Measurements from ENCODE around the gene CFAP54. TPM values are rescaled to one million over a fixed set of nuclear protein-coding genes. Genes with fewer than 3 reads are reported as not detected.
A peak's percentile ranks its signal among the peaks of the same experiment; 100 is the strongest.

The CFAP54 gene
- total and polyA plus RNA-seq, 2 donors (not counting 3 experiments of a cell fraction or from before 2014, with no cell fraction given): 3.6 to 26.9 TPM

- intact Hi-C loops (cut with micrococcal nuclease): loop anchor here (5.0 kb wide), 1 partner anchor 75 kb away; no protein-coding TSS in a partner anchor
- TF ChIP-seq MYC (IDR thresholded peaks at IDR 0.05; ENCODE audit: low read depth, low read length) (no peak), GATA2 (IDR thresholded peaks at IDR 0.05; ENCODE audit: insufficient read depth, insufficient read length, low read depth, low read length) (no peak), JUN (IDR thresholded peaks at IDR 0.05; ENCODE audit: borderline replicate concordance, insufficient read depth, insufficient read length, low read depth) (peak; percentile 5)
- POLR2A ChIA-PET: no interaction called here
- peak overlapping the region; percentile 28 for H3K4me2 ChIP-seq (ENCODE audit: insufficient read depth, low read length)
- dilution Hi-C loops (cut with MboI; ENCODE audit: extremely low pct_ligation_motif_present, low sequenced_read_pairs): no loop called here
- no peak overlapping the region for H3K9ac ChIP-seq (replicated peaks; ENCODE audit: extremely low read depth, insufficient read depth, low read length)
- H3K9me1 ChIP-seq (replicated peaks; ENCODE audit: control insufficient read depth, extremely low read depth, insufficient read depth, low read length): no peaks in the 10 kb centered on the region
- H3K27ac ChIP-seq (ENCODE audit: insufficient read depth, low read depth, low read length): peak overlapping the region; percentile 33
- no peaks in the 10 kb centered on the region for H3K9me3 ChIP-seq (replicated peaks; ENCODE audit: control insufficient read depth, insufficient read depth, low read length)
- H3K79me2 ChIP-seq (ENCODE audit: control insufficient read depth, insufficient read depth, low read length): no peaks in the 10 kb centered on the region
- BruUV-seq (replicated peaks): no TSS peak
- peak overlapping the region; percentile 85 for H2AFZ ChIP-seq (ENCODE audit: low read depth, low read length)
- H3K4me3 ChIP-seq (replicated peaks in 1 of 3; ENCODE audit: insufficient read depth in 1 of 3, low read depth in 1 of 3, low read length in 3 of 3): no peak overlapping the region
- CTCF ChIA-PET: no interaction called here
- H4K20me1 ChIP-seq (replicated peaks; ENCODE audit: control insufficient read depth, extremely low read depth, insufficient read depth, low read length): no peaks in the 10 kb centered on the region
- H3K4me1 ChIP-seq (ENCODE audit: control insufficient read depth, extremely low read depth, insufficient read depth, low read length): peaks cover 37% of the 10 kb centered on the region
- H3K36me3 ChIP-seq (ENCODE audit: control insufficient read depth in 2 of 2, extremely low read depth in 1 of 2, insufficient read depth in 2 of 2, low read length in 2 of 2): no peaks in the 10 kb centered on the region
- DNase-seq (ENCODE audit: low read depth, low spot score) (peak; percentile 63), FAIRE-seq (no peak)
- no peaks in the 10 kb centered on the region for H3K27me3 ChIP-seq (ENCODE audit: control insufficient read depth in 2 of 2, insufficient read depth in 2 of 2, low read length in 2 of 2)
These were observed 322.8 kb downstream of the CFAP54 start for GRCh38 chr12:96812153-96812552.

DNA sequence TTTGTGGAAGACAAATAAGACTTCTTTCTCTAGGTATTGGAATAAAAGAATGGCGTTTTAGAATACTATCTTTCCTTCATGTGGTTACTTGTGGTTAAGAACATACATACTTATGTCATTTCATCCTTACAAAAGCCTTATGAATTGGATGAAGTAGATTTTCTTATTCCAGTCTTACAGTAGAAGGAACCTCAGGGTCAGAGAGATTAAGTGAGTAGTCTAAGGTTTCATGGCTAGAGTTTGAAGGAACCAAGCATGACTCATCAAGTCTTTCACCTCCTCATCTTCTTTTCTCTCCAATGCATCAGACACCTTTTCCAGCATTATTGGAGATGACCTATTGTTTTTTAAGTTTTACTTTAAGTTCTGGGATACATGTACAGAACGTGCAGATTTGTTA is 324.8 kb downstream of the CFAP54 start:
- no peak overlapping the region for H2AFZ ChIP-seq (ENCODE audit: low read depth, low read length)
- no peak overlapping the region for H3K27ac ChIP-seq (ENCODE audit: insufficient read depth, low read depth, low read length)
- H3K36me3 ChIP-seq (ENCODE audit: control insufficient read depth in 2 of 2, extremely low read depth in 1 of 2, insufficient read depth in 2 of 2, low read length in 2 of 2): no peaks in the 10 kb centered on the region
- H3K79me2 ChIP-seq (ENCODE audit: control insufficient read depth, insufficient read depth, low read length): no peaks in the 10 kb centered on the region
- intact Hi-C loops (cut with micrococcal nuclease): loop anchor here (5.0 kb wide), 1 partner anchor 73 kb away; no protein-coding TSS in a partner anchor
- H3K27me3 ChIP-seq (ENCODE audit: control insufficient read depth in 2 of 2, insufficient read depth in 2 of 2, low read length in 2 of 2): no peaks in the 10 kb centered on the region
- BruUV-seq (replicated peaks): no TSS peak
- no peak for FAIRE-seq
- H3K9me3 ChIP-seq (replicated peaks; ENCODE audit: control insufficient read depth, insufficient read depth, low read length): no peaks in the 10 kb centered on the region
- H3K9ac ChIP-seq (replicated peaks; ENCODE audit: extremely low read depth, insufficient read depth, low read length): no peak overlapping the region
- H3K4me1 ChIP-seq (ENCODE audit: control insufficient read depth, extremely low read depth, insufficient read depth, low read length): peaks cover 37% of the 10 kb centered on the region
- H4K20me1 ChIP-seq (replicated peaks; ENCODE audit: control insufficient read depth, extremely low read depth, insufficient read depth, low read length): no peaks in the 10 kb centered on the region
- ChIA-PET POLR2A (no interaction called here), CTCF (no interaction called here)
- no peaks in the 10 kb centered on the region for H3K9me1 ChIP-seq (replicated peaks; ENCODE audit: control insufficient read depth, extremely low read depth, insufficient read depth, low read length)
- H3K4me2 ChIP-seq (ENCODE audit: insufficient read depth, low read length): no peak overlapping the region
- DNase-seq (ENCODE audit: low read depth, low spot score): no peak
- dilution Hi-C loops (cut with MboI; ENCODE audit: extremely low pct_ligation_motif_present, low sequenced_read_pairs): no loop called here
- no peak for TF ChIP-seq POLR2A (IDR thresholded peaks at IDR 0.05; ENCODE audit: low read depth, low read length)
- no peak for TF ChIP-seq EZH2 (IDR thresholded peaks at IDR 0.05; ENCODE audit: borderline replicate concordance, low read depth, low read length, severe bottlenecking)
- TF ChIP-seq JUN (IDR thresholded peaks at IDR 0.05; ENCODE audit: borderline replicate concordance, insufficient read depth, insufficient read length, low read depth): peak; percentile 15
- TF ChIP-seq GATA2 (IDR thresholded peaks at IDR 0.05; ENCODE audit: insufficient read depth, insufficient read length, low read depth, low read length): no peak
- no peak for TF ChIP-seq POLR2AphosphoS5 (IDR thresholded peaks at IDR 0.05; ENCODE audit: insufficient read depth, low read depth, low read length)
- TF ChIP-seq MYC (IDR thresholded peaks at IDR 0.05; ENCODE audit: low read depth, low read length): no peak
- TF ChIP-seq, protein P1, sequence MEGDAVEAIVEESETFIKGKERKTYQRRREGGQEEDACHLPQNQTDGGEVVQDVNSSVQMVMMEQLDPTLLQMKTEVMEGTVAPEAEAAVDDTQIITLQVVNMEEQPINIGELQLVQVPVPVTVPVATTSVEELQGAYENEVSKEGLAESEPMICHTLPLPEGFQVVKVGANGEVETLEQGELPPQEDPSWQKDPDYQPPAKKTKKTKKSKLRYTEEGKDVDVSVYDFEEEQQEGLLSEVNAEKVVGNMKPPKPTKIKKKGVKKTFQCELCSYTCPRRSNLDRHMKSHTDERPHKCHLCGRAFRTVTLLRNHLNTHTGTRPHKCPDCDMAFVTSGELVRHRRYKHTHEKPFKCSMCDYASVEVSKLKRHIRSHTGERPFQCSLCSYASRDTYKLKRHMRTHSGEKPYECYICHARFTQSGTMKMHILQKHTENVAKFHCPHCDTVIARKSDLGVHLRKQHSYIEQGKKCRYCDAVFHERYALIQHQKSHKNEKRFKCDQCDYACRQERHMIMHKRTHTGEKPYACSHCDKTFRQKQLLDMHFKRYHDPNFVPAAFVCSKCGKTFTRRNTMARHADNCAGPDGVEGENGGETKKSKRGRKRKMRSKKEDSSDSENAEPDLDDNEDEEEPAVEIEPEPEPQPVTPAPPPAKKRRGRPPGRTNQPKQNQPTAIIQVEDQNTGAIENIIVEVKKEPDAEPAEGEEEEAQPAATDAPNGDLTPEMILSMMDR (IDR thresholded peaks at IDR 0.05; ENCODE audit: extremely low read depth in 1 of 2, insufficient read depth in 1 of 2, low read depth in 1 of 2, low read length in 2 of 2): no peak
- H3K4me3 ChIP-seq (replicated peaks in 1 of 3; ENCODE audit: insufficient read depth in 1 of 3, low read depth in 1 of 3, low read length in 3 of 3): no peak overlapping the region

Measured in endothelial cell of umbilical vein (primary cell).